Caco-2 (cell line): ENCODE results near the gene TPM4. TPM values are rescaled to one million over a fixed set of nuclear protein-coding genes. Genes with fewer than 3 reads are reported as not detected.

Experiments used
- BruUV-seq: library from RNA; stranded (reverse); fragments of 400-500 nt; replicated peaks from 2 replicates; lab custom pipeline; 2021; lab: Mats Ljungman, UMichigan
- CTCF ChIA-PET: fragments of 300-600 bp; sonication (Branson Sonifier 250); formaldehyde crosslinking; loops from one replicate; lab custom pipeline; 2022; ENCODE audit warnings: antibody characterized with exemption; lab: Charles Lee
- POLR2A ChIA-PET: fragments of 300-600 bp; sonication (Branson Sonifier 250); formaldehyde crosslinking; loops from one replicate; lab custom pipeline; 2022; ENCODE audit warnings: antibody characterized with exemption; lab: Charles Lee
- DNase-seq, 2 experiments: peaks; one replicate each; pipeline versions ENCODE4 v3.0.0 to v3.0.0-alpha.2; 2020 to 2022
- H3K27me3 ChIP-seq: replicated peaks from 2 replicates; pipeline ENCODE4 v1.6.0; 2011; ENCODE audit warnings: low read length; ENCODE audit not compliant: control insufficient read depth, insufficient read depth
- H3K36me3 ChIP-seq: 2 replicates; pipeline ENCODE4 v1.5.1; 2011; ENCODE audit warnings: low read length; ENCODE audit not compliant: control insufficient read depth, insufficient read depth
- H3K4me1 ChIP-seq: fragments of 250-450 bp; sonication (Bioruptor Pico); 2 replicates; pipeline ENCODE4 v1.5.1; 2020; ENCODE audit warnings: mild to moderate bottlenecking
- H3K4me3 ChIP-seq: 2 replicates; pipeline ENCODE4 v1.5.1; 2011; ENCODE audit warnings: low read depth, mild to moderate bottlenecking, control low read depth, low read length
- H3K9me3 ChIP-seq: fragments of 250-450 bp; sonication (Bioruptor Pico); 2 replicates; pipeline ENCODE4 v1.5.1; 2020; ENCODE audit warnings: mild to moderate bottlenecking, moderate library complexity
- H3K27ac Mint-ChIP-seq: one replicate; pipeline ENCODE4 v1.8.0; 2022; ENCODE audit warnings: mixed read lengths; ENCODE audit not compliant: unreplicated experiment
- H3K27me3 Mint-ChIP-seq: one replicate; pipeline ENCODE4 v1.8.0; 2022; ENCODE audit warnings: mixed read lengths; ENCODE audit not compliant: insufficient read depth, unreplicated experiment
- H3K36me3 Mint-ChIP-seq: one replicate; pipeline ENCODE4 v1.8.0; 2022; ENCODE audit warnings: mild to moderate bottlenecking, mixed read lengths; ENCODE audit not compliant: insufficient read depth, unreplicated experiment
- H3K4me1 Mint-ChIP-seq: one replicate; pipeline ENCODE4 v1.8.0; 2022; ENCODE audit warnings: low read depth, mixed read lengths; ENCODE audit not compliant: unreplicated experiment
- H3K4me3 Mint-ChIP-seq: one replicate; pipeline ENCODE4 v1.8.0; 2022; ENCODE audit warnings: mild to moderate bottlenecking, moderate library complexity, mixed read lengths; ENCODE audit not compliant: unreplicated experiment
- H3K9me3 Mint-ChIP-seq: one replicate; pipeline ENCODE4 v1.8.0; 2022; ENCODE audit warnings: mixed read lengths; ENCODE audit not compliant: unreplicated experiment
- intact Hi-C: fragments of 100-400 bp; cut with micrococcal nuclease; formaldehyde crosslinking; loops from one replicate; pipeline ENCODE4 v1.10.0; 2022; ENCODE audit not compliant: unreplicated experiment
- total RNA-seq: library from RNA; stranded (reverse); gene quantifications from 2 replicates; pipeline ENCODE4 v1.2.3, GENCODE V29; 2022
- TF ChIP-seq, protein P1 (sequence below), 2 experiments: fragments of 200-600 bp in 1 of 2; IDR thresholded peaks; 1 replicate in 1 of 2; 2 replicates in 1 of 2; pipeline versions ENCODE4 v1.5.1 to v1.8.0; 2011 to 2022; ENCODE audit warnings: antibody characterized with exemption in 1 of 2, control low read depth in 1 of 2, inconsistent platforms in 1 of 2, low read depth in 1 of 2, low read length in 1 of 2, mild to moderate bottlenecking in 1 of 2, moderate library complexity in 1 of 2; ENCODE audit not compliant: insufficient read depth in 1 of 2, severe bottlenecking in 1 of 2, unreplicated experiment in 1 of 2

The TPM4 gene
- total RNA-seq, 1 experiment from 2014 or later, result 368 TPM

DNA sequence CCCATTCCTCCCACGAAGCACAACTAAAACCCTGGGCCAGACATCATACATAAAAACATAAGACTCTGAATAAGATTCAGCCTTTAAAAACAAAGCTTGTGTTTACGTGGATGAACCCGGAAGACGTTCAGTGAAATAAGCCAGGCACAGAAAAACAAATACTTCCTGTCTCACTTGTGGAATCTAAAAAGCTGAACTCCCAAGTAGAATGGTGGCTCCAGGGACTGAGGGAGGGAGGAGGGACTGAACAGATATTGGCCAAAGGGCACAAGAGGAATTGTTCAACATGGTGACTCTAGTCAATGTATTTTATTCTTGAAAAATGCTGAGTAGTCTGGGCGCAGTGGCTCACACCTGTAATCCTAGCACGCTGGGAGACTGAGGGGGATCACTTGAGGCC is 35.7 kb upstream of the TPM4 start:
- H3K9me3 Mint-ChIP-seq, result no peaks in the 10 kb centered on the region
- POLR2A ChIA-PET, result no interaction called here
- no peaks in the 10 kb centered on the region for H3K4me1 Mint-ChIP-seq
- H3K4me3 Mint-ChIP-seq, result no peak overlapping the region
- H3K9me3 ChIP-seq, result no peaks in the 10 kb centered on the region
- H3K27me3 Mint-ChIP-seq, result no peaks in the 10 kb centered on the region
- no peak for DNase-seq
- CTCF ChIA-PET, result interaction anchor here (0.8 to 1.7 kb wide), 6 partner anchors 18 to 157 kb away, joined by 3 to 14 read pairs (median 4); partner anchors contain the start of genes AP1M1, FAM32A, RAB8A and TPM4
- no peaks in the 10 kb centered on the region; the same call in 1 of the 2 replicates for H3K4me1 ChIP-seq
- intact Hi-C loops, result loop anchor here (1.0 to 10.0 kb wide), 4 partner anchors 71 to 344 kb away; partner anchors contain the start of gene RAB8A
- no peaks in the 10 kb centered on the region for H3K36me3 ChIP-seq
- BruUV-seq, result no TSS peak
- H3K27ac Mint-ChIP-seq, result peak overlapping the region; percentile 35
- TF ChIP-seq, protein P1, sequence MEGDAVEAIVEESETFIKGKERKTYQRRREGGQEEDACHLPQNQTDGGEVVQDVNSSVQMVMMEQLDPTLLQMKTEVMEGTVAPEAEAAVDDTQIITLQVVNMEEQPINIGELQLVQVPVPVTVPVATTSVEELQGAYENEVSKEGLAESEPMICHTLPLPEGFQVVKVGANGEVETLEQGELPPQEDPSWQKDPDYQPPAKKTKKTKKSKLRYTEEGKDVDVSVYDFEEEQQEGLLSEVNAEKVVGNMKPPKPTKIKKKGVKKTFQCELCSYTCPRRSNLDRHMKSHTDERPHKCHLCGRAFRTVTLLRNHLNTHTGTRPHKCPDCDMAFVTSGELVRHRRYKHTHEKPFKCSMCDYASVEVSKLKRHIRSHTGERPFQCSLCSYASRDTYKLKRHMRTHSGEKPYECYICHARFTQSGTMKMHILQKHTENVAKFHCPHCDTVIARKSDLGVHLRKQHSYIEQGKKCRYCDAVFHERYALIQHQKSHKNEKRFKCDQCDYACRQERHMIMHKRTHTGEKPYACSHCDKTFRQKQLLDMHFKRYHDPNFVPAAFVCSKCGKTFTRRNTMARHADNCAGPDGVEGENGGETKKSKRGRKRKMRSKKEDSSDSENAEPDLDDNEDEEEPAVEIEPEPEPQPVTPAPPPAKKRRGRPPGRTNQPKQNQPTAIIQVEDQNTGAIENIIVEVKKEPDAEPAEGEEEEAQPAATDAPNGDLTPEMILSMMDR (IDR thresholded peaks at IDR 0.05; ENCODE audit: insufficient read depth in 1 of 2, low read depth in 1 of 2, low read length in 1 of 2, severe bottlenecking in 1 of 2, unreplicated experiment in 1 of 2), result no peak
- H3K4me3 ChIP-seq, result no peak overlapping the region
- H3K36me3 Mint-ChIP-seq, result no peaks in the 10 kb centered on the region
- no peaks in the 10 kb centered on the region for H3K27me3 ChIP-seq

DNA sequence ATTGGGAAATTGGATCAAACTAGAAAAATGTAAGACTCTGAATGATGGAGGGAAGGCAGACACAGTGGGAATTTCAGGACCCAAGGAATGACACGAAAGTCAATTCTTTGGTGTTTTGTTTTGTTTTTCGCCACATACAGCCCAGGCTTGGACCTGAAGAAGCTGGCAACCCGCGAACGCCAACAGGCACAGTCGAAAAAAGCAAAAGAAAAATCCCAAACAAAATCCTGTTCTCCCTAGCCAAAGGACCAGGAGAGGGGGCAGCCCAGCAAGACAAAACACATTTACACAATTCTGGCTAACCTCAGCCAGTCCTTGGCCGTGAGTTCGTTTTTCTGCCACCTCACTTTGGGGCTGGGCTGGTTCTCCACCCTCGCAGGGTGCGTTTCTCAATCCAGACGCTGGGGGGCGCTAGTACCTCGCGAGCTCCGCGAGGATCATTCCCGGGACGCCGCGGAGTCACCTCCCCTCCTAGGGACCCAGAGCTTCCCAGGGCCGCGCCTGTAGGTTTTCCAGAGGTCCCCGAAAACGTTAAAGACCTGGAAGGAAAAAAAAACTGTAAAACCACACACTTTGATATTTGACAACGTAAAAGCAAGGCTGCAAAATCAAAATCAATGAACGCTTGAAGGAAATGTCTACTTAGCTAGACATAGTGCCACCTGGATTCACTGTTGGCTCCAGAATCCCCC is 34.9 kb upstream of the TPM4 start:
- intact Hi-C loops, result loop anchor here (1.0 to 10.0 kb wide), 4 partner anchors 70 to 343 kb away; partner anchors contain the start of gene RAB8A
- ChIA-PET POLR2A (interaction anchor here (0.6 to 1.7 kb wide), 2 partner anchors 139 to 144 kb away, joined by 3 to 8 read pairs; partner anchors contain the start of gene FAM32A), CTCF (interaction anchor here (0.6 to 1.7 kb wide), 12 partner anchors 9 to 345 kb away, joined by 3 to 24 read pairs (median 4); partner anchors contain the start of genes AP1M1, FAM32A, RAB8A and TPM4)
- H3K4me3 ChIP-seq, result no peak overlapping the region; the same call in 1 of the 2 replicates
- H3K9me3 Mint-ChIP-seq, result no peaks in the 10 kb centered on the region
- H3K36me3 ChIP-seq, result no peaks in the 10 kb centered on the region
- no peaks in the 10 kb centered on the region for H3K27me3 ChIP-seq
- H3K4me1 Mint-ChIP-seq, result no peaks in the 10 kb centered on the region
- no peak overlapping the region for H3K27ac Mint-ChIP-seq
- no peaks in the 10 kb centered on the region; the same call in 1 of the 2 replicates for H3K4me1 ChIP-seq
- H3K36me3 Mint-ChIP-seq, result no peaks in the 10 kb centered on the region
- no TSS peak for BruUV-seq
- DNase-seq, result peak; percentile 71 to 89
- H3K9me3 ChIP-seq, result no peaks in the 10 kb centered on the region
- TF ChIP-seq, protein P1 (IDR thresholded peaks at IDR 0.05; ENCODE audit: insufficient read depth in 1 of 2, low read depth in 1 of 2, low read length in 1 of 2, severe bottlenecking in 1 of 2, unreplicated experiment in 1 of 2), result peak; percentile 88 to 96
- H3K27me3 Mint-ChIP-seq, result no peaks in the 10 kb centered on the region
- peak overlapping the region; percentile 50 for H3K4me3 Mint-ChIP-seq

GRCh38 chr19:16041991-16042386 is 34.3 kb upstream of the TPM4 start:
- Histone ChIP-seq H3K9me3 (no peaks in the 10 kb centered on the region), H3K4me1 (no peaks in the 10 kb centered on the region; the same call in 1 of the 2 replicates), H3K36me3 (no peaks in the 10 kb centered on the region), H3K27me3 (no peaks in the 10 kb centered on the region), H3K4me3 (no peak overlapping the region)
- H3K36me3 Mint-ChIP-seq, result no peaks in the 10 kb centered on the region
- no peak overlapping the region for H3K27ac Mint-ChIP-seq
- no peaks in the 10 kb centered on the region for H3K4me1 Mint-ChIP-seq
- BruUV-seq, result no TSS peak
- ChIA-PET POLR2A (interaction anchor here (0.6 to 1.7 kb wide), 2 partner anchors 139 to 143 kb away, joined by 3 to 8 read pairs; partner anchors contain the start of gene FAM32A), CTCF (interaction anchor here (0.8 to 1.7 kb wide), 9 partner anchors 9 to 345 kb away, joined by 3 to 24 read pairs (median 5); partner anchors contain the start of genes FAM32A, RAB8A and TPM4)
- no peak for DNase-seq
- intact Hi-C loops, result loop anchor here (1.0 to 10.0 kb wide), 4 partner anchors 69 to 343 kb away; partner anchors contain the start of gene RAB8A
- no peaks in the 10 kb centered on the region for H3K27me3 Mint-ChIP-seq
- H3K9me3 Mint-ChIP-seq, result no peaks in the 10 kb centered on the region
- TF ChIP-seq, protein P1 (IDR thresholded peaks at IDR 0.05; ENCODE audit: insufficient read depth in 1 of 2, low read depth in 1 of 2, low read length in 1 of 2, severe bottlenecking in 1 of 2, unreplicated experiment in 1 of 2), result no peak
- H3K4me3 Mint-ChIP-seq, result peak overlapping the region; percentile 50
